ENCODE results near the gene GABARAP.

GABARAP gene

DNA sequence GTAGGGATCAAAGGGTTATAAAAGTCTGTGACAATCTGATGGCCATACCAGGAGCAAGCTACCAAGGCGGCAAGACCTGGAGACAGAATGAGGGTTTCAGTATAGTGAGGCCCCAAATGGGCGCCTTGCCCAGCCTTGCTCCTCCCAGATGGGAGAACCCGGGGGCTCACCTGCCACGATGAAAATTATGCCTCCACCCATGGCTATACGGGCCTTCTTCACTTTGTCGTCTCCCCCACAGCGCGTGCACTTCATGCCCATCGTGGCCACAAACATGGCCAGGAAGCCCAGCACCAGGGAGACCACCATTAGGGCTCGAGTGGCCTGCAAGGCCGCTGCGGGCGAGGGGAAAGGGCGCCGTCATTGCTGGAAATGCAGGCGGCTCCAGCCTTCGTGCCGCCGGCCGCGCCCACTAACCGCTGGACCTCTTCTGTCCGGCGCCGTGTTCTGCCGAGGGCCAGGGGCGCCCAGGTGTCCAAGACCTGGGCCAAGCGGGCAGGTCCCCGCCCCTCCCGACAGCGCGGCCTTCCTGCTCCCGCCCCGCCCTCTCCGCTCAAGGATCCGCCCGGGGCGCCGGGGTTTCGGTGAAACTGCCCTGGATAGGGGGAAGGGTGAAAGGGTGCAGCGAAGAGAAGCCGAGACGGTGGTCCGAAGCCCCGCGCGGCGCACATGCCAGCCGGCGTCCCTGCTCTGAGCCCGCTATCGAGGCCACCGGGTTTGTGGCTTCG lies 18.6 kb upstream of the GABARAP start:
- DNase-seq (ENCODE audit: low spot score), result no peak

- no peak for DNase-seq (ENCODE audit: low spot score)
Observed at GRCh38 chr17:7260151-7260550, 17.9 kb upstream of the GABARAP start.

- no peak for DNase-seq (ENCODE audit: low spot score)
Observed at GRCh38 chr17:7259555-7259889, 17.3 kb upstream of the GABARAP start.

DNA sequence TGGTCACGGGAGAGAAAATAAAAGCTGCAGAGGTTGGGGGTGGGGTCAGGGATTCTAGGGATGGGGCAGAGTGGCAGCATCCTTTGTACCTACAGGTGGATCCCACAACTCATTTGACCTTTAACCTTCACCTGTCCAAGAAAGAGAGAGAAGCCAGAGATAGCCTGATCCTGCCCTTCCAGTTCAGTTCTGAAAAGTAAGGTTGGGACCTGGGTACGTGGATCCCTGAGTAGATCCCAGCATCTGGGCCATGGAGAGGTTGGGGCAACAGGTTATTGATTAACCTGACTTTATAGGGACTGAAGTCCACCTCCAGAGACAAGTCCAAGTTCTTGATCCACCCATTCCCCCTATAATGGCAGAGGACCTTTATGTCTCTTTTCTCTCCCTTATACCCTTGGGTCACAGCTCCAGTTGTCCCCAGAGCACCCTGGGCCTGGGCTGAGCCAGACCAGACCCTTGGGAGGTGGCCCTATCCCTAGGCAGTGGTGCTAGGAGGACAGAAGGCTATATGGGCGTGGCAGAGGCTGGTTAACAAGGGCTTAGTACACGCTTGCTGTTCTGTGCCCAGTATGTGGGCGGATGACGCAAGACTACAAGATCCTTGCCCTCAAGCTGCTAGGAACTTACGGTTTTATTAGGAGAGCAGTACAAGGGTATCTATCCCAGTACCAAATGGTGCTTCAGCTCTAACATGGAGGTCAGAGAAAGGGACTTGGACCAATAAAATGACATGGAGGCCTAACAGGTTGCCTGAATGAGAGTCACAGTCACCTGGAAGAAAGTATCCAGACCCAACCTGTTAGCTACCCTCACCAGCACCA lies 16.7 kb upstream of the GABARAP start:
- DNase-seq (ENCODE audit: low spot score), result no peak

- no peak for DNase-seq (ENCODE audit: low spot score)
Observed at GRCh38 chr17:7256766-7257456, 14.7 kb upstream of the GABARAP start.

GRCh38 chr17:7254511-7254910 lies 12.3 kb upstream of the GABARAP start:
- DNase-seq (ENCODE audit: low spot score), result no peak

GRCh38 chr17:7253082-7253481 lies 10.8 kb upstream of the GABARAP start:
- DNase-seq (ENCODE audit: low spot score), result no peak

- peak; percentile 94 for DNase-seq (ENCODE audit: low spot score)
Observed at GRCh38 chr17:7252176-7253043, 10.2 kb upstream of the GABARAP start, which contains the start of gene ELP5. Gene ELP5, plus strand, starts transcription at chr17:7252215. Its CDS starts 336 bp downstream, at chr17:7252551.

- peak; percentile 100 for DNase-seq (ENCODE audit: low spot score)
Observed at GRCh38 chr17:7251661-7252175, 9.5 kb upstream of the GABARAP start, which contains the start of gene CTDNEP1. Gene CTDNEP1, minus strand, starts transcription at chr17:7251734. Its CDS starts 438 bp downstream, at chr17:7251296.

DNA sequence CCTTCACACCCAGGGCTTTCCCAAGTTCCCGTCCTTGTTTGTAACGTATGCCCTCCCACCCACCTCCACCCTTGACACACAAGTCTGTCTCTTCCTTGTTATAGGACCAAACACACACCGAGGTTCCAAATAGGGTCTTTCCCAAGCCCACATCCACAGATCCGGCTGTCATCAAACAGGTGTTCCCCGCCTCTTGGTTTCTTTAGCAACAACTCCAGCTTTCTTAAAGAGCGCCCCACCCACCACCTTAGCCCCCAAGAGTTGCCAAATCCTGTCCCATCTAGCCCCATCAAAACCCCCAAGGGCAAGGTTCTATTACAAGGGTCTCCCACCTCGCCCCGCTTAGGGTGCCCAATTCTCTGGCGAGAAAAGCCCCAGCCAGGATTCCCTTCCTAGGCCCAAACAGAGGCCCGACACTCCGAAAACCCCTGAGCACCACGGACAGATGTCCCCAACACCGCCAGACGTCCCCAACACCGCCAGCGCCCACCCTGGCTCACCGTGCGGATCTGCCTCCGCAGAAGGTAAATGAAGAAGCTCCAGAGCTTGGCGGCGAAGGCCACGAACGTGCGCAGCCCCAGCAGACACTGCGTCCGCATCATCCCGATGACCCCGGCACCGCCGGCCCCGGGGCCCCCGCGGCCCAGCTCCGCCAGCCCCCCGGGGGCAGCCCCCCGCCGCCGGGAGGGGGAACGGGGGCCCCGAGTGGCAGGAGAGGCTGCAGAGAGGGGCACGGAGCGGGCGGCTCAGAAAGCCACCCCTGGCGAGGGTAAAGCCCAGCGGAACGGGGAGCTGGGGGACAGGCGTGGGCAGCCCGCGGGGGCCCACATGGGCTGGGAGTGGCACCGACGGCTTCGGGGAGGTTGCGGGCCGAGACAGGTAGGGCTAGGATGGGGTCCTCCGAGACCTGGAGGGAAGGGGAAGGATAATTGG lies 8.7 kb upstream of the GABARAP start:
- no peak for DNase-seq (ENCODE audit: low spot score)

DNA sequence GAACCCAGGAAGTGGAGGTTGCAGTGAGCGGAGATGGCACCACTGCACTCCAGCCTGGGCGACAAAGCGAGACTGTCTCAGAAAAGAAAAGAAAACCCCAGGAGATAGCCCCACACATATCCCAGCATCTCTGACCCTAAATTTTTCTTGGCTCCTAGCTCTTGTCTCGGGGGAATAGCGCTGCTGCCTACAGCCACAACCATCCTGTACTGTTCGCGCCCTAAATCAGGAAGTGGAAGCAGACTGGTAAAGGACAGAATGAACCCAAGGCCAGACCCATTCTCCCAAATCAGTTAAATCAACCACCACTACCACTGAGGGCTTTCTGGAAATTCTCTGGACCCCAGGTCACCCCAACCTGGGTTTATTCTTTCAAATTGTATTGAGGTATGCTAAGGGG lies 7.6 kb upstream of the GABARAP start:
- DNase-seq (ENCODE audit: low spot score), result no peak

DNA sequence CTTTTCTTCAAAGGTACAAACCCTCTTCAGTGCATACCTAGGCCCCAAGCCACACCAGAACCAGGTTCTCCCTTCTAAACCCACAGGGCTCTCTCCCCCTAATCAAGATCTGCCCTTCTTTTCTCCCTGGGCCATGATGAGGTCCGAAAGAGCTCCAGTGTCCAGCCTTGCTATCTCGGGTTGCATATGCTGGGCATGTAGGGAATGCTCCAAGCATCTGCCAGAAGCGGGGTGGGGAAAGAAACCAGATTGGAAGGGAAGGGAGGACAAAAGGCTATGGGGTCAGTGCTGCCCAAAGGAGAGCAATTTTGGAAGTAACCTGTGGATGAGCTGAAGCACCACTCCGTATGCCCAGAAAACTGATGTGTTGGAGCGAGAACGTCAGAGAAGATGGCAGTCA lies 7.0 kb upstream of the GABARAP start:
- no peak for DNase-seq (ENCODE audit: low spot score)

GRCh38 chr17:7248796-7249195 lies 6.5 kb upstream of the GABARAP start:
- no peak for DNase-seq (ENCODE audit: low spot score)

DNA sequence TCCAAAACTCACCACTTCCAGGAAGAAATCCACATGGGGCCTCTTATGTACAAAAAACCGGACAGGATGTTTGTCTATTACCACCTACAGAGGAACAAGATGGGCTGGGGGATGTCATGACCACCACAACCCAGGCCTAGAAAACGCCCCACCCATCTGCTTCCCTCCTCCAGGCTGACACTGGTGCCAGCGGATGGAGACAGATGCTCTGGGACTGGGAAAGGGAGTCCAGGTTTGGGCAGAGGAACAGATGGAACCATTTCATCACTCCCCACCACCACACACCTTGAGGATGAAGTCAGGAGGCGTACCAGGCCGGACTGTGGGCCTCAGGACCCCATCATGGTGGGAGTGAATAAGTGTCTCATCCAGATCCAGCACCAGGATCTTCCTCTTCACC lies 4.5 kb upstream of the GABARAP start:
- no peak for DNase-seq (ENCODE audit: low spot score)

- DNase-seq (ENCODE audit: low spot score), result peak; percentile 23
Observed at GRCh38 chr17:7243838-7244237, 1.6 kb upstream of the GABARAP start.

DNA sequence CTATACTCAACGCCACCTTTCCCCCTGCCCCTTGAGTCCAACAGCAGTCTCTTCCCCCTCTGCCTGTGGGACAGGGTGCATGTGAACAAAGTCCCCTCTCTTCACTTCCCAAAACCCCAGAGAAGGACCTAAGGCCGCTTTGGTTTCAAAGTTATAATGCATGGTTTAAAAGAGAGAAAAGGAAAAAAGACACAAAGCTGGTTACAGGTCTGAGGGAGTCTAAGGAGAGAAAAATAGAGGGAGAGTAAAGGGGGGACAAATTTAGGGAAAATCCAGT lies 1.1 kb upstream of the GABARAP start:
- DNase-seq (ENCODE audit: low spot score), result no peak

GRCh38 chr17:7242717-7243452 lies 636 bp upstream of the GABARAP start:
- DNase-seq (ENCODE audit: low spot score), result peak; percentile 94

- DNase-seq (ENCODE audit: low spot score), result no peak
Observed at GRCh38 chr17:7241090-7241733, 1.0 kb downstream of the GABARAP start.

DNA sequence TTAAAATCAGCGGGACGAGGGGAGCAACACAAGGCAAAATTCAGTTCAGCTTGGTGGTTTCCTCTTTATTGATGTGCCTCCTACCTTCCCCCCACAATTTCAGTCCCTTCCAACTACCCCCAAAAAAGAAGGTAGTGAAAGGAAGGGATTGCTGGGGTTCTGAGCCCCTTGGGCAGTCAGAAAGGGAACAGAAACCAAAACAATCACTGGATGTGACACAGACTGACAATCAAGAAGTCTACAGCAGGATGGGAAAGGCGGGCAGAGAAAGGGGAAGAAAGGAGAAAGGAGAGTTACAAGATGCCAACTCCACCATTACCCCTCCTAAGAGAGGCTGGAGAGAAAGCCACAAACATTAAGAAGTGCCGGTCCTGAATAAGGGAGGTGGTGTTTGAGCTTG lies 1.9 kb downstream of the GABARAP start:
- DNase-seq (ENCODE audit: low spot score), result no peak
